Measurements from ENCODE around the gene DBX1. TPM values are rescaled to one million over a fixed set of nuclear protein-coding genes. Genes with fewer than 3 reads are reported as not detected.

DBX1 gene
- polyA plus RNA-seq, 1 donor (not counting 4 experiments of a cell fraction or from before 2014, with no cell fraction given) = not detected

GRCh38 chr11:20125927-20126326 lies 34.3 kb downstream of the DBX1 start:
- no peak for FAIRE-seq

DNA sequence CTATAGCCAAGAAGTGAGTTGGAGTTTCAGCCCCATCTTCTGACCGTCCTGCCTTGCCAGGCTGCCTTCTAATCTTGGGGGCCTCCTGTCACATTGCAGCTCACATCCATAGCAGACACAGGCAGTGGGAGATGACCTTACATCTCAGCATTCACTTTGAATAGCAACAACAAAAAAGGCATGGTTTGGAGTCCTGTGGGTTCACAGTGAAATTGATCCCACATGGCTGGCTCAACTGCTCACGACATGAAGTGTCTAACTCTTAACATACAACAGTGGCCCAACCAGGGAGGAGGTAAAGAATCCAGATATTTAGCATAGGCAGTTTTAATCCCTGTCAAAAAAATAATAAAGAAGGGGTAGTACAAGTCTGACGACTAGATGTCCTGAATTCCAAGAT lies 38.1 kb downstream of the DBX1 start:
- Histone ChIP-seq H3K9ac (ENCODE audit: control insufficient read depth, extremely low read depth, insufficient read depth, low read length) (no peak overlapping the region), H3K27me3 (ENCODE audit: control insufficient read depth, extremely low read depth, insufficient read depth, low read length) (no peaks in the 10 kb centered on the region), H3K9me1 (ENCODE audit: control insufficient read depth, extremely low read depth, insufficient read depth, low read length) (no peaks in the 10 kb centered on the region), H3K36me3 (ENCODE audit: control insufficient read depth in 2 of 2, extremely low read depth in 1 of 2, insufficient read depth in 2 of 2, low read length in 2 of 2) (peaks cover 8 to 13% of the 10 kb centered on the region in 2 experiments), H2AFZ (ENCODE audit: control insufficient read depth, low read length) (no peak overlapping the region), H3K79me2 (ENCODE audit: control insufficient read depth, insufficient read depth, low read length) (no peaks in the 10 kb centered on the region), H3K27ac (ENCODE audit: control insufficient read depth, insufficient read depth, low read length) (no peak overlapping the region), H3K4me3 (ENCODE audit: control insufficient read depth in 2 of 3, extremely low read depth in 1 of 3, insufficient read depth in 2 of 3, low read depth in 1 of 3, low read length in 3 of 3) (no peak overlapping the region), H3K9me3 (ENCODE audit: control insufficient read depth, low read depth, low read length) (no peaks in the 10 kb centered on the region), H4K20me1 (ENCODE audit: control insufficient read depth, extremely low read depth, insufficient read depth, low read length) (no peaks in the 10 kb centered on the region), H3K4me1 (ENCODE audit: control insufficient read depth, extremely low read depth, insufficient read depth, low read length) (peaks cover 10% of the 10 kb centered on the region), H3K4me2 (ENCODE audit: control insufficient read depth, extremely low read depth, insufficient read depth, low read depth, low read length) (no peak overlapping the region)
- DNase-seq (ENCODE audit: low read depth, low spot score) (no peak), FAIRE-seq (no peak)
- dilution Hi-C loops (cut with MboI; ENCODE audit: extremely low pct_ligation_motif_present, low sequenced_read_pairs) = no loop called here
- TF ChIP-seq CTCF (optimal IDR thresholded peaks at IDR 0.05 in 1 of 3, IDR thresholded peaks at IDR 0.05 in 1 of 3, conservative IDR thresholded peaks at IDR 0.05 in 1 of 3; ENCODE audit: extremely low read depth in 1 of 3, insufficient read depth in 2 of 3, low read length in 3 of 3) (no peak), EZH2 (IDR thresholded peaks at IDR 0.05; ENCODE audit: low read length) (no peak)

More at GRCh38 chr11:20125927-20126326, 34.3 kb downstream of the DBX1 start:
- H3K9ac ChIP-seq (ENCODE audit: control insufficient read depth, extremely low read depth, insufficient read depth, low read length) = no peak overlapping the region
- H2AFZ ChIP-seq (ENCODE audit: control insufficient read depth, low read length) = no peak overlapping the region
- no peaks in the 10 kb centered on the region for H3K9me3 ChIP-seq (ENCODE audit: control insufficient read depth, low read depth, low read length)
- peak overlapping the region; percentile 29 for H3K27ac ChIP-seq (ENCODE audit: control insufficient read depth, insufficient read depth, low read length)
- H3K36me3 ChIP-seq (ENCODE audit: control insufficient read depth in 2 of 2, extremely low read depth in 1 of 2, insufficient read depth in 2 of 2, low read length in 2 of 2) = no peaks in the 10 kb centered on the region
- no peaks in the 10 kb centered on the region for H3K9me1 ChIP-seq (ENCODE audit: control insufficient read depth, extremely low read depth, insufficient read depth, low read length)
- no peaks in the 10 kb centered on the region for H4K20me1 ChIP-seq (ENCODE audit: control insufficient read depth, extremely low read depth, insufficient read depth, low read length)
- H3K4me1 ChIP-seq (ENCODE audit: control insufficient read depth, extremely low read depth, insufficient read depth, low read length) = peaks cover 10% of the 10 kb centered on the region
- H3K4me3 ChIP-seq (ENCODE audit: control insufficient read depth in 2 of 3, extremely low read depth in 1 of 3, insufficient read depth in 2 of 3, low read depth in 1 of 3, low read length in 3 of 3) = no peak overlapping the region
- DNase-seq (ENCODE audit: low read depth, low spot score) = peak; percentile 36
- no peak for TF ChIP-seq CTCF (optimal IDR thresholded peaks at IDR 0.05 in 1 of 3, IDR thresholded peaks at IDR 0.05 in 1 of 3, conservative IDR thresholded peaks at IDR 0.05 in 1 of 3; ENCODE audit: extremely low read depth in 1 of 3, insufficient read depth in 2 of 3, low read length in 3 of 3)
- H3K27me3 ChIP-seq (ENCODE audit: control insufficient read depth, extremely low read depth, insufficient read depth, low read length) = no peaks in the 10 kb centered on the region
- H3K79me2 ChIP-seq (ENCODE audit: control insufficient read depth, insufficient read depth, low read length) = no peaks in the 10 kb centered on the region
- dilution Hi-C loops (cut with MboI; ENCODE audit: extremely low pct_ligation_motif_present, low sequenced_read_pairs) = no loop called here
- peak overlapping the region; percentile 20 for H3K4me2 ChIP-seq (ENCODE audit: control insufficient read depth, extremely low read depth, insufficient read depth, low read depth, low read length)
